BJ (cell line): ENCODE data around the gene TCP10L. TPM values are rescaled to one million over a fixed set of nuclear protein-coding genes. Genes with fewer than 3 reads are reported as not detected.

Experiments
- CTCF ChIA-PET: fragments of 350-600 bp; formaldehyde crosslinking; extraction: SDS; loops from one replicate; lab custom pipeline; 2021; ENCODE audit warnings: antibody characterized with exemption, inconsistent platforms; lab: Yijun Ruan, JAX
- POLR2A ChIA-PET: fragments of 300-600 bp; sonication (Branson Sonifier 250); formaldehyde crosslinking; extraction: SDS; loops from one replicate; lab custom pipeline; 2021; ENCODE audit warnings: antibody characterized with exemption; lab: Charles Lee
- DNase-seq: peaks from one replicate; pipeline ENCODE4 v3.0.0-alpha.2; 2011; ENCODE audit warnings: low read depth
- H3K27me3 ChIP-seq: 2 replicates; pipeline ENCODE4 v1.6.0; 2011; ENCODE audit warnings: low read length; ENCODE audit not compliant: control insufficient read depth, insufficient read depth
- H3K36me3 ChIP-seq: 2 replicates; pipeline ENCODE4 v1.5.1; 2011; ENCODE audit warnings: low read length; ENCODE audit not compliant: control insufficient read depth, insufficient read depth
- H3K4me3 ChIP-seq: 2 replicates; pipeline ENCODE4 v1.5.1; 2011; ENCODE audit warnings: low read depth, mild to moderate bottlenecking, control low read depth, low read length
- CTCF ChIP-seq: IDR thresholded peaks from 2 replicates; pipeline ENCODE4 v1.5.1; 2011; ENCODE audit warnings: low read depth, mild to moderate bottlenecking, control low read depth, inconsistent platforms, low read length, moderate library complexity; ENCODE audit not compliant: insufficient read depth
- polyA plus RNA-seq: library from polyadenylated mRNA; depleted of rRNA; stranded (reverse); fragments of >200 nt; gene quantifications from 2 replicates; pipeline ENCODE4 v1.2.3, GENCODE V29; 2011

The TCP10L gene
- polyA plus RNA-seq, 1 experiment: not detected

- CTCF ChIA-PET: interaction anchor here (0.7 to 1.5 kb wide), 5 partner anchors 10 to 198 kb away, joined by 3 to 7 read pairs (median 4); no protein-coding TSS in a partner anchor
- POLR2A ChIA-PET: no interaction called here
- peaks cover 19% of the 10 kb centered on the region for H3K36me3 ChIP-seq
Measured at GRCh38 chr21:32604464-32604863, 19.1 kb upstream of the TCP10L start.

GRCh38 chr21:32603131-32603530, 17.8 kb upstream of the TCP10L start:
- H3K27me3 ChIP-seq: no peaks in the 10 kb centered on the region
- H3K36me3 ChIP-seq: peaks cover 18% of the 10 kb centered on the region
- ChIA-PET POLR2A (no interaction called here), CTCF (interaction anchor here (6.5 kb wide), 1 partner anchor 200 kb away, joined by 87 read pairs; no protein-coding TSS in a partner anchor)
- TF ChIP-seq CTCF: no peak
- H3K4me3 ChIP-seq: no peak overlapping the region
- no peak for DNase-seq

More at GRCh38 chr21:32604464-32604863, 19.1 kb upstream of the TCP10L start:
- Histone ChIP-seq H3K27me3 (no peaks in the 10 kb centered on the region), H3K4me3 (no peak overlapping the region)
- no peak for DNase-seq
- TF ChIP-seq CTCF: no peak

- ChIA-PET POLR2A (no interaction called here), CTCF (interaction anchor here (0.6 to 6.5 kb wide), 8 partner anchors 11 to 467 kb away, joined by 3 to 87 read pairs (median 12); partner anchors contain the start of gene CFAP298)
- no peak for DNase-seq
- Histone ChIP-seq H3K27me3 (no peaks in the 10 kb centered on the region), H3K36me3 (peaks cover 16% of the 10 kb centered on the region), H3K4me3 (no peak overlapping the region)
- TF ChIP-seq CTCF: no peak
Measured at GRCh38 chr21:32602099-32602498, 16.8 kb upstream of the TCP10L start.

GRCh38 chr21:32599526-32599925, 14.2 kb upstream of the TCP10L start:
- Histone ChIP-seq H3K4me3 (no peak overlapping the region), H3K36me3 (peaks cover 13% of the 10 kb centered on the region), H3K27me3 (no peaks in the 10 kb centered on the region)
- ChIA-PET CTCF (interaction anchor here (0.6 to 6.5 kb wide), 9 partner anchors 10 to 313 kb away, joined by 3 to 87 read pairs (median 5); partner anchors contain the start of gene CFAP298), POLR2A (no interaction called here)
- no peak for TF ChIP-seq CTCF
- no peak for DNase-seq

GRCh38 chr21:32599091-32599490, 13.8 kb upstream of the TCP10L start:
- TF ChIP-seq CTCF: no peak
- DNase-seq: no peak
- POLR2A ChIA-PET: no interaction called here

More at GRCh38 chr21:32599091-32599490, 13.8 kb upstream of the TCP10L start:
- H3K36me3 ChIP-seq: peaks cover 11% of the 10 kb centered on the region
- no peak overlapping the region for H3K4me3 ChIP-seq
- CTCF ChIA-PET: interaction anchor here (0.6 to 6.5 kb wide), 7 partner anchors 9 to 196 kb away, joined by 3 to 87 read pairs (median 5); partner anchors contain the start of gene CFAP298
- no peaks in the 10 kb centered on the region for H3K27me3 ChIP-seq
